PC-3 (cell line): ENCODE results near the gene ETV5. TPM values are rescaled to one million over a fixed set of nuclear protein-coding genes. Genes with fewer than 3 reads are reported as not detected.

Experiments used
- ATAC-seq: fragments of 200-7000 bp; cut with Tn5 transposase; 2 replicates; pipeline ENCODE4 v1.9.1; 2020; ENCODE audit warnings: mild to moderate bottlenecking, moderate library complexity
- Bru-seq: library from RNA; stranded (reverse); fragments of 400-500 nt; gene quantifications from one replicate; lab custom pipeline; 2021; lab: Mats Ljungman, UMichigan
- BruChase-seq, 2 experiments: library from RNA; stranded (reverse); fragments of 400-500 nt; gene quantifications; one replicate each; lab custom pipeline; 2021; lab: Mats Ljungman, UMichigan
- BruUV-seq: library from RNA; stranded (reverse); fragments of 400-500 nt; replicated peaks from 2 replicates; lab custom pipeline; 2021; lab: Mats Ljungman, UMichigan
- CTCF ChIA-PET: fragments of 300-600 bp; sonication (Branson Sonifier 250); formaldehyde crosslinking; loops from one replicate; lab custom pipeline; 2022; ENCODE audit warnings: antibody characterized with exemption; lab: Charles Lee
- POLR2A ChIA-PET: fragments of 300-600 bp; sonication (Branson Sonifier 250); formaldehyde crosslinking; loops from one replicate; lab custom pipeline; 2022; ENCODE audit warnings: antibody characterized with exemption; ENCODE audit not compliant: unreplicated experiment; lab: Charles Lee
- DNase-seq: peaks from one replicate; pipeline ENCODE4 v3.0.0-alpha.2; 2015
- H2AFZ ChIP-seq: fragments of 300-600 bp; sonication (generic); 2 replicates; pipeline ENCODE4 v1.6.0; 2016; ENCODE audit warnings: antibody characterized with exemption, low read length
- H3F3A ChIP-seq: fragments of 300-600 bp; sonication (generic); one replicate; pipeline ENCODE4 v1.6.0; 2017; ENCODE audit warnings: antibody characterized with exemption, low read length, control low read depth, mild to moderate bottlenecking; ENCODE audit not compliant: unreplicated experiment
- H3K27ac ChIP-seq: fragments of 300-600 bp; sonication (generic); 2 replicates; pipeline ENCODE4 v1.5.1; 2016; ENCODE audit warnings: mild to moderate bottlenecking, low read length
- H3K27me3 ChIP-seq: fragments of 300-600 bp; sonication (generic); 2 replicates; pipeline ENCODE4 v1.6.1; 2016; ENCODE audit warnings: low read length, mixed read lengths
- H3K36me3 ChIP-seq: fragments of 300-600 bp; sonication (generic); 2 replicates; pipeline ENCODE4 v1.6.1; 2016; ENCODE audit warnings: low read depth, mixed run types, low read length, mixed read lengths
- H3K4me1 ChIP-seq: fragments of 300-600 bp; sonication (generic); 2 replicates; pipeline ENCODE4 v1.5.1; 2016; ENCODE audit warnings: low read length; ENCODE audit not compliant: insufficient read depth
- H3K4me2 ChIP-seq: fragments of 300-600 bp; sonication (generic); 2 replicates; pipeline ENCODE4 v1.6.0; 2016; ENCODE audit warnings: low read length
- H3K4me3 ChIP-seq: fragments of 300-600 bp; sonication (generic); 2 replicates; pipeline ENCODE4 v1.5.1; 2016; ENCODE audit warnings: mild to moderate bottlenecking, low read length, mixed read lengths
- H3K79me2 ChIP-seq: fragments of 300-600 bp; sonication (generic); 2 replicates; pipeline ENCODE4 v1.6.1; 2017; ENCODE audit warnings: low read length, mixed read lengths
- H3K9ac ChIP-seq: fragments of 300-600 bp; sonication (generic); 2 replicates; pipeline ENCODE4 v1.6.0; 2016; ENCODE audit warnings: mild to moderate bottlenecking, low read length
- H3K9me2 ChIP-seq: fragments of 300-600 bp; sonication (generic); replicated peaks from 2 replicates; pipeline ENCODE4 v1.6.1; 2016; ENCODE audit warnings: mixed run types, low read length, mixed read lengths
- H3K9me3 ChIP-seq: fragments of 300-600 bp; sonication (generic); 2 replicates; pipeline ENCODE4 v1.6.1; 2016; ENCODE audit warnings: low read length, mixed read lengths
- H4K20me1 ChIP-seq: fragments of 300-600 bp; sonication (generic); 2 replicates; pipeline ENCODE4 v1.6.1; 2016; ENCODE audit warnings: low read length, mixed read lengths
- EZH2 ChIP-seq: fragments of 300-600 bp; sonication (generic); IDR thresholded peaks from one replicate; pipeline ENCODE4 v1.6.1; 2017; ENCODE audit warnings: antibody characterized with exemption, mild to moderate bottlenecking, low read length; ENCODE audit not compliant: unreplicated experiment
- EZH2phosphoT487 ChIP-seq: fragments of 300-600 bp; sonication (generic); IDR thresholded peaks from 2 replicates; pipeline ENCODE4 v1.6.1; 2018; ENCODE audit warnings: mild to moderate bottlenecking, antibody characterized with exemption, low read length, borderline replicate concordance
- intact Hi-C: fragments of 100-400 bp; cut with micrococcal nuclease; formaldehyde crosslinking; loops from 2 replicates; pipeline ENCODE4 v1.9.0; 2023
- long read RNA-seq: library from polyadenylated mRNA; unstranded; transcript quantifications from one replicate; pipeline ENCODE4 v2.0.0, GENCODE V29; 2021; ENCODE audit not compliant: unreplicated experiment
- total RNA-seq: library from RNA; depleted of rRNA; stranded (reverse); fragments of >200 nt; gene quantifications from 2 replicates; pipeline ENCODE4 v1.2.3, GENCODE V29; 2014; rRNA removed
- TF ChIP-seq, protein P1 (sequence below): fragments of 300-600 bp; sonication (generic); conservative IDR thresholded peaks from 2 replicates; pipeline ENCODE4 v1.5.1; 2017; ENCODE audit warnings: antibody characterized with exemption, low read depth, mild to moderate bottlenecking, low read length

The ETV5 gene
- total RNA-seq (41.4 and 60.6 TPM in 2 replicates), Bru-seq, nascent RNA (percentile 94 among the genes with signal in this experiment), BruChase-seq, experiment 1, labeled RNA remaining after a 6-hour chase (percentile 86 among the genes with signal in this experiment), BruChase-seq, experiment 2, labeled RNA remaining after a 2-hour chase (percentile 84 among the genes with signal in this experiment)
- long read RNA-seq, full-length matches to known transcripts, result 18 of 67 reads
- long read RNA-seq, partial matches to known transcripts, result 31 of 67 reads
- long read RNA-seq, other reads (novel, unspliced or antisense), result 18 of 67 reads

DNA sequence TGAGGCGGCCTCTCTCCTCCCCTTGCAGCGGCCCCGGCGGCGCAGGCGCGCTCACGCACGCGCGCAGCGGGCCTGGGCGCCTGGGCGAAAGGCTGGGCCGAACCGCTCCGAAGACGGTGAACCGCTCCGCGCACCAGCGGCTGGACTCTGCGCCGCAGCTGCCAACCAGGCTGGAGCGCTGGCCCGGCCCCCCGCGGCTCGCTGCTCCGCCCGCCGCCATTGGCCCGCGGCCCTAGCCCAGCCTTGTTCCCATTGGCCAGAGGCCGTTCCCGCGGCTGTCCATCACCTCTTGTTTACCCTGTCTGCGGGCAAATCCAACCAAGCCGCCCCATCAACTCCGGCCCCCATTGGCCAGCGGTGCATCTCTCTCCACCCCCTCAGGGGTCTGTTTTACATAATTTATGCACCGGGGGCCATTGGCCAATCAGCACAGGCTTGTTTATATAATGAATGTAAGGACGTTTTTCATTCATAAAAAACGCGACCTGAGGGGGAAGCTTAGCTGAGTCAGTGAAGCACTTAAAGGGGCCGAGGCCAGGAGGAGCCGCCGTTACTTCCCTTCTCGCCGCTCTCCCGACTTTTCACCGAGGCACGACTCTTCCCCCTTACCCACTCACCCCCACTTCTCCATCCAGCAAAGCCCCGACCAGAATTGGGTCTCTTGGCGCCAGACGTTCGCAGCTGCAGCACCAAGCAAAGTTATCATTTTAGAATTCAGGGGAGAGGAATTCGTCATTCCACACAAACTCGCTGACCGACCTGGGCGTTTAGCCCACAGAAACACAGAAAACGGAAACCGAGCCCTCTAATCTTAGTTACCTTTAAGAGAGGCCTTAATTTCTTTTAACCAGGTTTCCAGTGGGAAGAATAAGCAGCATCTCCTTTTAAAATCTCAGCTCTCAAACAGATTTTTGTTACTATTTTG, at the start of gene ETV5:
ETV5 (minus strand) TSS at position 149 of the 925 bp plus-strand sequence. CDS start 3,221 bp downstream, outside the sequence.
- H3K9me3 ChIP-seq, result no peaks in the 10 kb centered on the region
- peak within 1 kb of the TSS; percentile 96 for H3K4me3 ChIP-seq
- no peak for TF ChIP-seq EZH2phosphoT487
- TF ChIP-seq EZH2, result no peak
- TF ChIP-seq, protein P1, sequence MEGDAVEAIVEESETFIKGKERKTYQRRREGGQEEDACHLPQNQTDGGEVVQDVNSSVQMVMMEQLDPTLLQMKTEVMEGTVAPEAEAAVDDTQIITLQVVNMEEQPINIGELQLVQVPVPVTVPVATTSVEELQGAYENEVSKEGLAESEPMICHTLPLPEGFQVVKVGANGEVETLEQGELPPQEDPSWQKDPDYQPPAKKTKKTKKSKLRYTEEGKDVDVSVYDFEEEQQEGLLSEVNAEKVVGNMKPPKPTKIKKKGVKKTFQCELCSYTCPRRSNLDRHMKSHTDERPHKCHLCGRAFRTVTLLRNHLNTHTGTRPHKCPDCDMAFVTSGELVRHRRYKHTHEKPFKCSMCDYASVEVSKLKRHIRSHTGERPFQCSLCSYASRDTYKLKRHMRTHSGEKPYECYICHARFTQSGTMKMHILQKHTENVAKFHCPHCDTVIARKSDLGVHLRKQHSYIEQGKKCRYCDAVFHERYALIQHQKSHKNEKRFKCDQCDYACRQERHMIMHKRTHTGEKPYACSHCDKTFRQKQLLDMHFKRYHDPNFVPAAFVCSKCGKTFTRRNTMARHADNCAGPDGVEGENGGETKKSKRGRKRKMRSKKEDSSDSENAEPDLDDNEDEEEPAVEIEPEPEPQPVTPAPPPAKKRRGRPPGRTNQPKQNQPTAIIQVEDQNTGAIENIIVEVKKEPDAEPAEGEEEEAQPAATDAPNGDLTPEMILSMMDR, result no peak
- H3F3A ChIP-seq, result peaks cover 3% of the 10 kb centered on the region
- H3K4me1 ChIP-seq, result peaks cover 21% of the 10 kb centered on the region
- intact Hi-C loops, result loop anchor here (1.0 to 10.0 kb wide), 5 partner anchors 124 to 676 kb away; partner anchors contain the start of genes CRYGS, DNAJB11 and EIF4A2
- H3K9ac ChIP-seq, result peak within 1 kb of the TSS; percentile 78
- peak; percentile 99 for DNase-seq
- ChIA-PET CTCF (no interaction called here), POLR2A (interaction anchor here (0.6 kb wide), 2 partner anchors 328 to 1690 kb away, joined by 3 to 4 read pairs; no protein-coding TSS in a partner anchor)
- 0 out of 2 replicates have a peak, but pooled peaks cover 12% of the 10 kb centered on the region for H4K20me1 ChIP-seq
- peak; percentile 90 for ATAC-seq
- BruUV-seq, result TSS peak; percentile 97
- peak within 1 kb of the TSS; percentile 90 for H3K4me2 ChIP-seq
- peaks cover 4% of the 10 kb centered on the region; the same call in 1 of the 2 replicates for H3K36me3 ChIP-seq
- H3K27ac ChIP-seq, result peak within 1 kb of the TSS; percentile 56
- no peaks in the 10 kb centered on the region for H3K27me3 ChIP-seq
- H3K79me2 ChIP-seq, result peaks cover 37% of the 10 kb centered on the region
- H2AFZ ChIP-seq, result peak within 1 kb of the TSS; percentile 93
- no peaks in the 10 kb centered on the region for H3K9me2 ChIP-seq

DNA sequence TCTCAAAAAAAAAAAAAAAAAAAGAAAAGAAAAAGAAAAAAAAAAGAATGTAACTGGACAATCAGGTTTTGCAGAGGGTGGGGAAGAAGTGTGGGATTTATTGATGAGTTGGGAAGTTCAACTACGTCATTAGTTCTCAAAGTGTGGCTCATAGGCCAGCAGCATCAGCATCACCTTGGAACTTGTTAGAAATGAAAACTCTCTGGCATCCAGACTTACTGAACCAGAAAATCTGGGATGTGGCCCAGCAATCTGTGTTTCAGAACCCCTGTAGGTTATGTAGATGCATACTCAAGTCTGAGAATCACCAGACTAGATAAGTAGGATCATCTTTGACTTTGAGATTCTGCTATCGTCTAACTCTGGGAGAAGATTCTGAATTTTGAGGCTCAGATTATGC, 45.8 kb upstream of the ETV5 start:
- Histone ChIP-seq H3K79me2 (no peaks in the 10 kb centered on the region), H4K20me1 (no peaks in the 10 kb centered on the region), H3K27me3 (peaks cover 28% of the 10 kb centered on the region), H3K4me1 (no peaks in the 10 kb centered on the region), H3K4me3 (no peak overlapping the region), H3K9ac (no peak overlapping the region), H3K27ac (no peak overlapping the region), H3K9me3 (no peaks in the 10 kb centered on the region), H2AFZ (no peak overlapping the region), H3K4me2 (no peak overlapping the region), H3F3A (no peaks in the 10 kb centered on the region), H3K9me2 (no peaks in the 10 kb centered on the region), H3K36me3 (no peaks in the 10 kb centered on the region)
- ChIA-PET CTCF (no interaction called here), POLR2A (no interaction called here)
- ATAC-seq (no peak), DNase-seq (no peak)
- TF ChIP-seq EZH2, result no peak
- TF ChIP-seq, protein P1, result no peak
- TF ChIP-seq EZH2phosphoT487, result no peak
- intact Hi-C loops, result no loop called here
- BruUV-seq, result no TSS peak
